HL-60 (cell line): ENCODE results near the gene TULP1.
"Not testable (repeated sequence)": the region's sequence is repeated elsewhere in the genome, so short reads cannot be mapped to it uniquely, and the experiment has no call there.

Experiments
- CTCF ChIP-seq: IDR thresholded peaks from one replicate; pipeline ENCODE4 v1.5.1; 2011; ENCODE audit warnings: low read length, control low read depth, inconsistent platforms; ENCODE audit not compliant: insufficient read depth
- POLR2AphosphoS5 ChIP-seq: IDR thresholded peaks from 2 replicates; pipeline ENCODE4 v1.6.1; 2012; ENCODE audit warnings: low read depth

DNA sequence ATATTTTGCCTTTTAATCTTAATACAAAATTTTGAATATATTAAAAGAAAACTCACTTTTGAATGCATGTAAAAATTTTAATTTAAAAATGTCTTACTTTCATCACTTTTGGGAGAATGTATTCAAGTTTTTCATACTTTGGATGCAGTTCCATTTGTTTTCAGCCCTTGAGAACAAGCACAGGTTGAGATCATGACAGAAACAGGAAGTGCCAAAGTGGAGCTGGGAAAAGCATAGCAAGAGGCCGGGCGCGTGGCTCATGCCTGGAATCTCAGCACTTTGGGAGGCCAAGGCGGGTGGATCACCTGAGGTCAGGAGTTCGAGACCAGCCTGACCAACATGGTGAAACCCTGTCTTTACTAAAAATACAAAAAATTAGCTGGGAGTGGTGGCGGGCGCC is 5.3 kb upstream of the TULP1 start:
- TF ChIP-seq CTCF, POLR2AphosphoS5: not testable (repeated sequence)
